22Rv1 (cell line): ENCODE measurements around the gene MAEA.

Experiments used
- H3K27ac ChIP-seq: fragments of 450-650 bp; 2 replicates; pipeline ENCODE4 v1.5.1; 2017
- CTCF ChIP-seq: fragments of 450-650 bp; IDR thresholded peaks from 2 replicates; pipeline ENCODE4 v1.5.1; 2017; ENCODE audit warnings: mild to moderate bottlenecking
- ZFX ChIP-seq: fragments of 450-650 bp; IDR thresholded peaks from 2 replicates; pipeline ENCODE4 v1.6.1; 2017; ENCODE audit warnings: antibody characterized with exemption, borderline replicate concordance

MAEA gene

GRCh38 chr4:1361431-1361830, 71.7 kb downstream of the MAEA start:
- no peak overlapping the region for H3K27ac ChIP-seq
- TF ChIP-seq CTCF (no peak), ZFX (no peak)

GRCh38 chr4:1362046-1362445, 72.4 kb downstream of the MAEA start:
- H3K27ac ChIP-seq = no peak overlapping the region
- TF ChIP-seq ZFX (no peak), CTCF (no peak)

- no peak overlapping the region for H3K27ac ChIP-seq
- no peak for TF ChIP-seq ZFX
- TF ChIP-seq CTCF = no peak
These were observed 72.8 kb downstream of the MAEA start for GRCh38 chr4:1362521-1362920.

GRCh38 chr4:1363513-1363912, 73.8 kb downstream of the MAEA start:
- TF ChIP-seq ZFX (no peak), CTCF (no peak)
- H3K27ac ChIP-seq = no peak overlapping the region

GRCh38 chr4:1364217-1364616, 74.5 kb downstream of the MAEA start:
- TF ChIP-seq CTCF = no peak
- no peak for TF ChIP-seq ZFX
- H3K27ac ChIP-seq = no peak overlapping the region

- TF ChIP-seq ZFX (no peak), CTCF (no peak)
- no peak overlapping the region for H3K27ac ChIP-seq
These were observed 75.1 kb downstream of the MAEA start for GRCh38 chr4:1364748-1365147.

- H3K27ac ChIP-seq = no peak overlapping the region
- TF ChIP-seq CTCF = peak; percentile 16; the same call in 1 of the 2 replicates
- no peak for TF ChIP-seq ZFX
These were observed 75.8 kb downstream of the MAEA start for GRCh38 chr4:1365271-1366178.
